GM06990 (cell line): Measurements from ENCODE around the gene MAOB.
A peak's percentile ranks its signal among the peaks of the same experiment; 100 is the strongest.

Source experiments
- DNase-seq: peaks from one replicate; pipeline ENCODE4 v3.0.0-alpha.2; 2011; ENCODE audit not compliant: insufficient read length; ENCODE audit errors: extremely low read depth
- H3K27me3 ChIP-seq: replicated peaks from 2 replicates; pipeline ENCODE4 v1.6.0; 2011; ENCODE audit warnings: low read length; ENCODE audit not compliant: control insufficient read depth, insufficient read depth
- H3K36me3 ChIP-seq: 2 replicates; pipeline ENCODE4 v1.5.1; 2011; ENCODE audit warnings: low read length; ENCODE audit not compliant: control insufficient read depth, insufficient read depth
- H3K4me3 ChIP-seq: replicated peaks from 2 replicates; pipeline ENCODE4 v1.5.1; 2011; ENCODE audit warnings: low read depth, mild to moderate bottlenecking, control low read depth, low read length
- TF ChIP-seq, protein P1 (sequence below): IDR thresholded peaks from 2 replicates; pipeline ENCODE4 v1.5.1; 2011; ENCODE audit warnings: low read length, control low read depth, mild to moderate bottlenecking, inconsistent platforms; ENCODE audit not compliant: insufficient read depth, poor library complexity, severe bottlenecking

The MAOB gene

DNA sequence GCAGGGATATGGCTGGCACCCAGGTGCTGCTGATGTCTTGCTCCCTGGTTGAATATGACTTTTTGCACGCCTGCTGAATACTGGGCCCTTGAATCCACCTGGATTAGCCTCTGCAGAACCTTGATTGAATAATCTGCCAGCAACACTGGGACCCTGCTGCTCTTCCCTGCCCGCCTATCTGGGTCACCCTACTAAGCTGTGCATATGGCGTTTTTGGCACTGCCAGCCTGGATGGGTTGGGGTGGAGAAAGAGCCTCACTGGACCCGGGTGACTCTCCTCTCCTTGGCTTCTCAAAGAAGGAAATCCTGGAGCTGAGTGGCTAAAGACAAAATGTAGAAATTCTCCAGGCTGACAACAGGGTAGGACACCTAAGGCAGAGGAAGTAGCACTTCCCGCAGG, 126.2 kb downstream of the MAOB start:
- DNase-seq, result no peak
- H3K27me3 ChIP-seq, result no peaks in the 10 kb centered on the region
- TF ChIP-seq, protein P1, sequence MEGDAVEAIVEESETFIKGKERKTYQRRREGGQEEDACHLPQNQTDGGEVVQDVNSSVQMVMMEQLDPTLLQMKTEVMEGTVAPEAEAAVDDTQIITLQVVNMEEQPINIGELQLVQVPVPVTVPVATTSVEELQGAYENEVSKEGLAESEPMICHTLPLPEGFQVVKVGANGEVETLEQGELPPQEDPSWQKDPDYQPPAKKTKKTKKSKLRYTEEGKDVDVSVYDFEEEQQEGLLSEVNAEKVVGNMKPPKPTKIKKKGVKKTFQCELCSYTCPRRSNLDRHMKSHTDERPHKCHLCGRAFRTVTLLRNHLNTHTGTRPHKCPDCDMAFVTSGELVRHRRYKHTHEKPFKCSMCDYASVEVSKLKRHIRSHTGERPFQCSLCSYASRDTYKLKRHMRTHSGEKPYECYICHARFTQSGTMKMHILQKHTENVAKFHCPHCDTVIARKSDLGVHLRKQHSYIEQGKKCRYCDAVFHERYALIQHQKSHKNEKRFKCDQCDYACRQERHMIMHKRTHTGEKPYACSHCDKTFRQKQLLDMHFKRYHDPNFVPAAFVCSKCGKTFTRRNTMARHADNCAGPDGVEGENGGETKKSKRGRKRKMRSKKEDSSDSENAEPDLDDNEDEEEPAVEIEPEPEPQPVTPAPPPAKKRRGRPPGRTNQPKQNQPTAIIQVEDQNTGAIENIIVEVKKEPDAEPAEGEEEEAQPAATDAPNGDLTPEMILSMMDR, result no peak
- H3K36me3 ChIP-seq, result no peaks in the 10 kb centered on the region
- no peak overlapping the region for H3K4me3 ChIP-seq

- Histone ChIP-seq H3K4me3 (no peak overlapping the region), H3K27me3 (no peaks in the 10 kb centered on the region), H3K36me3 (no peaks in the 10 kb centered on the region)
- DNase-seq, result no peak
- TF ChIP-seq, protein P1, result no peak
Observed at GRCh38 chrX:43753637-43754036, 128.6 kb downstream of the MAOB start.

- TF ChIP-seq, protein P1, result peak; percentile 59
- Histone ChIP-seq H3K4me3 (no peak overlapping the region), H3K27me3 (no peaks in the 10 kb centered on the region), H3K36me3 (no peaks in the 10 kb centered on the region)
- peak; percentile 5 for DNase-seq
Observed at GRCh38 chrX:43750248-43750676, 132.0 kb downstream of the MAOB start.

GRCh38 chrX:43747476-43747875, 134.8 kb downstream of the MAOB start:
- Histone ChIP-seq H3K27me3 (no peaks in the 10 kb centered on the region), H3K36me3 (no peaks in the 10 kb centered on the region), H3K4me3 (no peak overlapping the region)
- DNase-seq, result no peak
- TF ChIP-seq, protein P1, result no peak

DNA sequence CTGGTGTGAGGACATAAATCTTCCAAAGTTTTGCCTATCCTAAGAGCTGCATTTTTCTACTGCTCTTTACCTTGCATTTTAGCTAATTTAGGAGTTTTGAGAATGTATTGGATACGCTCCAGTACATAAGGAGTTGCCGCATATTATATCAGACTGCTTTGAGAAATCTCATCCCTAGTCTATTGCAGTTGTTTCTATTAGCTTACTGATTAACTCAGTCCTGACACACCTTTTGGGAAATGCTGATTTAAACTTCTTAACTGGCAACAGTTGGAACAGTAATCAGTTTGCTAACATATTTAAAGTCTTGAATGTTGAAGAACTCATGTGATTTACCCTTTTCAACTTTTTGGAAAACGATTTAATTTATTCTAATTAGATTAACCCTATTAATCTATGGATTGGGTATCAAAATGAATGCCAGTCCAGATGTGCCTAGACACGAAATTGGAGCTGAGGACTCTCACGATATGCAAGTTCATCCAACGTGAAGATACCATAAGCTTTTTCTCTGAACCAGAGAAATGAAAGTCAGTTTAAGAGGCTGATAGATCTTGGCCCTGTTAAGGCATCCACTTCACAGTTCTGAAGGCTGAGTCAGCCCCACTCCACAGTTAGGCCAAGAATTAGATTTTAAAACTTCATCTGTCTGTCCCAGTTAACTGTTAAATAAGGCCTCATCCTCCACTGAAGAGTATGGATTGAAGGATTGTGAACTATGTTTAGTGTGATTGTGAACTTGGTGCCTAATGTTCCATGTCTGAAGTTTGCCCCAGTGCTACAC, 136.1 kb downstream of the MAOB start:
- TF ChIP-seq, protein P1, result no peak
- DNase-seq, result no peak
- Histone ChIP-seq H3K36me3 (no peaks in the 10 kb centered on the region), H3K27me3 (no peaks in the 10 kb centered on the region), H3K4me3 (no peak overlapping the region)
